Activated CD8-positive, alpha-beta memory T cell treated with anti-CD3 and anti-CD28 coated beads for 36 hours (primary cell): Measurements from ENCODE around the gene GAPVD1. TPM values are rescaled to one million over a fixed set of nuclear protein-coding genes. Genes with fewer than 3 reads are reported as not detected.
"Not testable (repeated sequence)": the region's sequence is repeated elsewhere in the genome, so short reads cannot be mapped to it uniquely, and the experiment has no call there.

Experiments
- CTCF ChIA-PET: fragments of 350-600 bp; sonication (Branson Sonifier 250); formaldehyde crosslinking; loops from one replicate; lab custom pipeline; 2021; ENCODE audit warnings: antibody characterized with exemption; lab: Charles Lee
- POLR2A ChIA-PET: fragments of 350-600 bp; sonication (Branson Sonifier 250); formaldehyde crosslinking; loops from one replicate; lab custom pipeline; 2021; ENCODE audit warnings: antibody characterized with exemption; lab: Charles Lee
- total RNA-seq, 2 experiments: library from RNA; stranded (reverse); gene quantifications; one replicate each; pipeline ENCODE4 v1.2.3, GENCODE V29; 2021

The GAPVD1 gene
- total RNA-seq, 2 experiments from 2014 or later, result 45.9 to 46.3 TPM

GRCh38 chr9:125286935-125287433, 25.4 kb downstream of the GAPVD1 start:
- CTCF ChIA-PET, POLR2A ChIA-PET: not testable (repeated sequence)

- POLR2A ChIA-PET, result no interaction called here
- CTCF ChIA-PET, result no interaction called here
Measured at GRCh38 chr9:125293134-125293533, 31.5 kb downstream of the GAPVD1 start.

- ChIA-PET POLR2A (no interaction called here), CTCF (interaction anchor here (0.6 kb wide), 1 partner anchor 92 kb away, joined by 5 read pairs; no protein-coding TSS in a partner anchor)
Measured at GRCh38 chr9:125295657-125296056, 34.0 kb downstream of the GAPVD1 start.

- ChIA-PET POLR2A (interaction anchor here (0.6 kb wide), 1 partner anchor 352 kb away, joined by 4 read pairs; no protein-coding TSS in a partner anchor), CTCF (no interaction called here)
Measured at GRCh38 chr9:125296843-125297372, 35.3 kb downstream of the GAPVD1 start.

GRCh38 chr9:125297917-125298316, 36.3 kb downstream of the GAPVD1 start:
- ChIA-PET POLR2A (no interaction called here), CTCF (no interaction called here)

GRCh38 chr9:125302241-125302640, 40.6 kb downstream of the GAPVD1 start:
- ChIA-PET POLR2A (interaction anchor here (0.5 kb wide), 1 partner anchor 270 kb away, joined by 4 read pairs; no protein-coding TSS in a partner anchor), CTCF (interaction anchor here (0.6 kb wide), 1 partner anchor 621 kb away, joined by 3 read pairs; no protein-coding TSS in a partner anchor)

- CTCF ChIA-PET, result no interaction called here
- POLR2A ChIA-PET, result interaction anchor here (0.5 kb wide), 1 partner anchor 31 kb away, joined by 3 read pairs; no protein-coding TSS in a partner anchor
Measured at GRCh38 chr9:125304273-125304672, 42.6 kb downstream of the GAPVD1 start.

GRCh38 chr9:125312411-125312810, 50.8 kb downstream of the GAPVD1 start:
- ChIA-PET POLR2A (no interaction called here), CTCF (no interaction called here)

GRCh38 chr9:125316359-125316758, 54.7 kb downstream of the GAPVD1 start:
- CTCF ChIA-PET, POLR2A ChIA-PET: not testable (repeated sequence)

GRCh38 chr9:125317704-125318103, 56.1 kb downstream of the GAPVD1 start:
- ChIA-PET CTCF (no interaction called here), POLR2A (interaction anchor here (0.6 kb wide), 1 partner anchor 54 kb away, joined by 3 read pairs; no protein-coding TSS in a partner anchor)

GRCh38 chr9:125321496-125321895, 59.9 kb downstream of the GAPVD1 start:
- ChIA-PET POLR2A (no interaction called here), CTCF (no interaction called here)

GRCh38 chr9:125323615-125324014, 62.0 kb downstream of the GAPVD1 start:
- CTCF ChIA-PET, result no interaction called here
- POLR2A ChIA-PET, result no interaction called here

GRCh38 chr9:125325826-125326225, 64.2 kb downstream of the GAPVD1 start:
- ChIA-PET POLR2A (no interaction called here), CTCF (interaction anchor here (1.1 kb wide), 1 partner anchor 18 kb away, joined by 3 read pairs; no protein-coding TSS in a partner anchor)

GRCh38 chr9:125329978-125330377, 68.4 kb downstream of the GAPVD1 start:
- POLR2A ChIA-PET, result no interaction called here
- CTCF ChIA-PET, result no interaction called here

- ChIA-PET POLR2A (no interaction called here), CTCF (no interaction called here)
Measured at GRCh38 chr9:125330587-125330986, 69.0 kb downstream of the GAPVD1 start.

- ChIA-PET CTCF (interaction anchor here (0.5 kb wide), 1 partner anchor 9 kb away, joined by 3 read pairs; no protein-coding TSS in a partner anchor), POLR2A (interaction anchor here (0.7 to 1.2 kb wide), 2 partner anchors 94 to 890 kb away, joined by 3 read pairs; no protein-coding TSS in a partner anchor)
Measured at GRCh38 chr9:125332527-125332926, 70.9 kb downstream of the GAPVD1 start.

- ChIA-PET CTCF (interaction anchor here (0.6 kb wide), 1 partner anchor 141 kb away, joined by 7 read pairs; no protein-coding TSS in a partner anchor), POLR2A (interaction anchor here (0.5 kb wide), 1 partner anchor 465 kb away, joined by 4 read pairs; no protein-coding TSS in a partner anchor)
Measured at GRCh38 chr9:125337236-125337635, 75.6 kb downstream of the GAPVD1 start.

- POLR2A ChIA-PET, result no interaction called here
- CTCF ChIA-PET, result no interaction called here
Measured at GRCh38 chr9:125338929-125339328, 77.3 kb downstream of the GAPVD1 start.

GRCh38 chr9:125341566-125341965, 79.9 kb downstream of the GAPVD1 start:
- POLR2A ChIA-PET, result interaction anchor here (0.6 kb wide), 1 partner anchor 927 kb away, joined by 3 read pairs; no protein-coding TSS in a partner anchor
- CTCF ChIA-PET, result interaction anchor here (0.8 kb wide), 1 partner anchor 9 kb away, joined by 3 read pairs; no protein-coding TSS in a partner anchor

GRCh38 chr9:125343518-125344275, 82.1 kb downstream of the GAPVD1 start:
- ChIA-PET POLR2A (interaction anchor here (1.0 kb wide), 1 partner anchor 102 kb away, joined by 3 read pairs; the partner anchor contains the start of gene HSPA5), CTCF (interaction anchor here (0.5 kb wide), 1 partner anchor 126 kb away, joined by 3 read pairs; no protein-coding TSS in a partner anchor)
